ENCODE results near the gene RAB12.

RAB12 gene

GRCh38 chr18:8685914-8686216, 76.6 kb downstream of the RAB12 start:
- peak overlapping the region; percentile 85 for H3K27ac ChIP-seq
- H3K4me3 ChIP-seq (ENCODE audit: low read depth, low read length), result no peak overlapping the region
- DNase-seq, result no peak

GRCh38 chr18:8686611-8687010, 77.4 kb downstream of the RAB12 start:
- Histone ChIP-seq H3K36me3 (no peaks in the 10 kb centered on the region), H3K27ac (peak overlapping the region; percentile 6), H3K27me3 (ENCODE audit: insufficient read depth, low read depth, severe bottlenecking) (no peaks in the 10 kb centered on the region), H3K4me3 (ENCODE audit: low read depth, low read length) (no peak overlapping the region), H3K9me3 (ENCODE audit: severe bottlenecking) (no peaks in the 10 kb centered on the region)
- no peak for DNase-seq
- TF ChIP-seq CTCF (IDR thresholded peaks at IDR 0.05; ENCODE audit: low read depth, low read length), result no peak

More at GRCh38 chr18:8685914-8686216, 76.6 kb downstream of the RAB12 start:
- Histone ChIP-seq H3K9me3 (ENCODE audit: severe bottlenecking) (no peaks in the 10 kb centered on the region), H3K27me3 (ENCODE audit: insufficient read depth, low read depth, severe bottlenecking) (no peaks in the 10 kb centered on the region), H3K36me3 (no peaks in the 10 kb centered on the region)
- no peak for TF ChIP-seq CTCF (IDR thresholded peaks at IDR 0.05; ENCODE audit: low read depth, low read length)

- TF ChIP-seq CTCF (IDR thresholded peaks at IDR 0.05; ENCODE audit: low read depth, low read length), result no peak
- H3K27me3 ChIP-seq (ENCODE audit: insufficient read depth, low read depth, severe bottlenecking), result no peaks in the 10 kb centered on the region
- no peak overlapping the region for H3K27ac ChIP-seq
- H3K4me3 ChIP-seq (ENCODE audit: low read depth, low read length), result no peak overlapping the region
- H3K36me3 ChIP-seq, result no peaks in the 10 kb centered on the region
- no peak for DNase-seq
- H3K9me3 ChIP-seq (ENCODE audit: severe bottlenecking), result no peaks in the 10 kb centered on the region
Measured at GRCh38 chr18:8688216-8688800, 79.1 kb downstream of the RAB12 start.

- no peak for DNase-seq
- no peak overlapping the region for H3K27ac ChIP-seq
- no peak overlapping the region for H3K4me3 ChIP-seq (ENCODE audit: low read depth, low read length)
- H3K9me3 ChIP-seq (ENCODE audit: severe bottlenecking), result no peaks in the 10 kb centered on the region
- H3K27me3 ChIP-seq (ENCODE audit: insufficient read depth, low read depth, severe bottlenecking), result no peaks in the 10 kb centered on the region
- no peaks in the 10 kb centered on the region for H3K36me3 ChIP-seq
- no peak for TF ChIP-seq CTCF (IDR thresholded peaks at IDR 0.05; ENCODE audit: low read depth, low read length)
Measured at GRCh38 chr18:8688816-8689215, 79.6 kb downstream of the RAB12 start.
